GM23338 (cell line): ENCODE measurements around the gene LYSET. TPM values are rescaled to one million over a fixed set of nuclear protein-coding genes. Genes with fewer than 3 reads are reported as not detected.
"Not testable (repeated sequence)": the region's sequence is repeated elsewhere in the genome, so short reads cannot be mapped to it uniquely, and the experiment has no call there.

ENCODE experiments used
- ATAC-seq: fragments of 200-7000 bp; cut with Tn5 transposase; 3 replicates; pipeline ENCODE4 v1.9.1; 2020
- DNase-seq: peaks from one replicate; pipeline ENCODE4 v3.0.0-alpha.2; 2015; ENCODE audit warnings: low spot score
- H2AFZ ChIP-seq: fragments of 200-600 bp; sonication (generic); 2 replicates; pipeline ENCODE4 v1.8.0; 2016; ENCODE audit warnings: antibody characterized with exemption, mild to moderate bottlenecking, moderate library complexity
- H3F3A ChIP-seq: fragments of 200-600 bp; sonication (generic); replicated peaks from 2 replicates; pipeline ENCODE4 v1.8.0; 2017; ENCODE audit warnings: antibody characterized with exemption, mixed run types, low read depth
- H3K27ac ChIP-seq: fragments of 200-600 bp; sonication (generic); 2 replicates; pipeline ENCODE4 v1.6.1; 2016; ENCODE audit warnings: low read depth
- H3K27me3 ChIP-seq: fragments of 200-600 bp; sonication (generic); 2 replicates; pipeline ENCODE4 v1.8.0; 2016; ENCODE audit warnings: mild to moderate bottlenecking, mixed run types, moderate library complexity; ENCODE audit not compliant: insufficient read depth
- H3K36me3 ChIP-seq: fragments of 200-600 bp; sonication (generic); 2 replicates; pipeline ENCODE4 v1.8.0; 2016; ENCODE audit warnings: mild to moderate bottlenecking; ENCODE audit not compliant: insufficient read depth
- H3K4me1 ChIP-seq: fragments of 200-600 bp; sonication (generic); 2 replicates; pipeline ENCODE4 v1.8.0; 2016; ENCODE audit warnings: mild to moderate bottlenecking, moderate library complexity; ENCODE audit not compliant: insufficient read depth
- H3K4me2 ChIP-seq: fragments of 200-600 bp; sonication (generic); 2 replicates; pipeline ENCODE4 v1.7.1; 2017; ENCODE audit warnings: mixed run types
- H3K4me3 ChIP-seq: fragments of 200-600 bp; sonication (generic); 2 replicates; pipeline ENCODE4 v1.6.1; 2016; ENCODE audit warnings: mixed run types
- H3K79me2 ChIP-seq: fragments of 200-600 bp; sonication (generic); replicated peaks from 2 replicates; pipeline ENCODE4 v1.8.0; 2017; ENCODE audit warnings: mild to moderate bottlenecking; ENCODE audit not compliant: insufficient read depth
- H3K9me2 ChIP-seq: fragments of 200-600 bp; sonication (generic); 2 replicates; pipeline ENCODE4 v1.8.0; 2017; ENCODE audit not compliant: insufficient read depth
- H4K20me1 ChIP-seq: fragments of 200-600 bp; sonication (generic); replicated peaks from 2 replicates; pipeline ENCODE4 v1.8.0; 2017; ENCODE audit warnings: mild to moderate bottlenecking; ENCODE audit not compliant: insufficient read depth
- H3K27ac Mint-ChIP-seq: 2 replicates; pipeline ENCODE4 v1.8.0; 2020; ENCODE audit warnings: inconsistent platforms, mild to moderate bottlenecking, moderate library complexity, mixed read lengths
- H3K27me3 Mint-ChIP-seq: 3 replicates; pipeline ENCODE4 v1.8.0; 2022; ENCODE audit warnings: low read depth, mild to moderate bottlenecking, moderate library complexity, mixed read lengths, inconsistent platforms; ENCODE audit not compliant: insufficient read depth, poor library complexity
- H3K36me3 Mint-ChIP-seq: 3 replicates; pipeline ENCODE4 v1.8.0; 2021; ENCODE audit warnings: low read depth, mild to moderate bottlenecking, inconsistent platforms, moderate library complexity, mixed read lengths
- H3K4me1 Mint-ChIP-seq: 3 replicates; pipeline ENCODE4 v1.8.0; 2020; ENCODE audit warnings: mild to moderate bottlenecking, inconsistent platforms, mixed read lengths
- H3K4me3 Mint-ChIP-seq: 3 replicates; pipeline ENCODE4 v1.8.0; 2021; ENCODE audit warnings: moderate library complexity, mild to moderate bottlenecking, inconsistent platforms, mixed read lengths
- H3K9me3 Mint-ChIP-seq: 3 replicates; pipeline ENCODE4 v1.8.0; 2020; ENCODE audit warnings: moderate library complexity, mild to moderate bottlenecking, inconsistent platforms, mixed read lengths
- NANOG ChIP-seq: IDR thresholded peaks from 2 replicates; pipeline ENCODE4 v1.6.1; 2016; ENCODE audit warnings: antibody characterized with exemption, borderline replicate concordance
- POLR2AphosphoS5 ChIP-seq: IDR thresholded peaks from 2 replicates; pipeline ENCODE4 v1.6.1; 2016; ENCODE audit warnings: antibody characterized with exemption, low read depth
- ZNF114 ChIP-seq: fragments of 250-450 bp; sonication (Bioruptor Pico); IDR thresholded peaks from 2 replicates; pipeline ENCODE4 v1.5.0; 2020; ENCODE audit warnings: mild to moderate bottlenecking, moderate library complexity
- polyA plus RNA-seq: library from polyadenylated mRNA; unstranded; fragments of >200 nt; fragmentation: Nextera tagmentation; extraction: Ambion mirVana; gene quantifications from 2 replicates; pipeline ENCODE4 v1.2.1, GENCODE V29; 2016
- total RNA-seq: library from RNA; depleted of rRNA; stranded (reverse); fragments of >200 nt; shearing (Covaris generic); gene quantifications from 2 replicates; pipeline ENCODE4 v1.2.3, GENCODE V29; 2014
- TF ChIP-seq, protein P1 (sequence below), 2 experiments: fragments of 200-600 bp in 1 of 2; sonication (generic) in 1 of 2; conservative IDR thresholded peaks; 2 replicates each; pipeline versions ENCODE4 v1.5.1 to v1.6.1; 2016 to 2017; ENCODE audit warnings: antibody characterized with exemption in 2 of 2, low read depth in 2 of 2, mild to moderate bottlenecking in 2 of 2, moderate library complexity in 1 of 2

Gene LYSET
- total and polyA plus RNA-seq, 2 experiments from 2014 or later = 14.2 to 34.0 TPM

DNA sequence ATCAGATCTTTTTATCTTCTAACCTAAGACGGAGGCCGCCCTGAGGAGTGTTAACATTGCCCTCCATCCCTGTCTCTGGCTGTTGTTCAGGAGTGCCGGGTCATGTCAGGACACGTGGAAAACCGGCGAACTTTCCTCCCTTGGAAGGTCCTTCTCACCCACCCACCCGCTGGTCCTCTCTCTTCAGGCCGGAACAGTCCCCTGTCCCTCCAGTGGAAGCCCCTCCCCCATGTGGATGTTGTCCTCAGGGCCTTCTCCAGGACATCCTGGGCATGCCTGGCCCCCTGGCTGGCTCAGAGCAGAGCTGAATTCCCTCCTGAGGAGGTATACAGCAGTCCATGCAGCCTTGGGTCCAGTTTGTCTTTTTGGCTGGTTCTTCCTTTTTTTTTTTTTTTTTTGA, 49.1 kb upstream of the LYSET start:
- Mint-ChIP-seq H3K9me3 (no peaks in the 10 kb centered on the region), H3K27me3 (peaks cover 2% of the 10 kb centered on the region), H3K4me1 (peaks cover 5% of the 10 kb centered on the region; the same call in 2 of the 3 replicates), H3K27ac (no peak overlapping the region), H3K36me3 (no peaks in the 10 kb centered on the region), H3K4me3 (no peak overlapping the region)
- Histone ChIP-seq H3K4me1 (no peaks in the 10 kb centered on the region), H3K27ac (no peak overlapping the region), H3K36me3 (no peaks in the 10 kb centered on the region), H4K20me1 (no peaks in the 10 kb centered on the region), H3K79me2 (no peaks in the 10 kb centered on the region), H2AFZ (no peak overlapping the region), H3K4me2 (no peak overlapping the region), H3K9me2 (no peaks in the 10 kb centered on the region), H3F3A (no peaks in the 10 kb centered on the region), H3K4me3 (no peak overlapping the region), H3K27me3 (no peaks in the 10 kb centered on the region)
- no peak for DNase-seq
- ATAC-seq = no peak
- no peak for TF ChIP-seq NANOG
- no peak for TF ChIP-seq ZNF114
- TF ChIP-seq POLR2AphosphoS5 = no peak

DNA sequence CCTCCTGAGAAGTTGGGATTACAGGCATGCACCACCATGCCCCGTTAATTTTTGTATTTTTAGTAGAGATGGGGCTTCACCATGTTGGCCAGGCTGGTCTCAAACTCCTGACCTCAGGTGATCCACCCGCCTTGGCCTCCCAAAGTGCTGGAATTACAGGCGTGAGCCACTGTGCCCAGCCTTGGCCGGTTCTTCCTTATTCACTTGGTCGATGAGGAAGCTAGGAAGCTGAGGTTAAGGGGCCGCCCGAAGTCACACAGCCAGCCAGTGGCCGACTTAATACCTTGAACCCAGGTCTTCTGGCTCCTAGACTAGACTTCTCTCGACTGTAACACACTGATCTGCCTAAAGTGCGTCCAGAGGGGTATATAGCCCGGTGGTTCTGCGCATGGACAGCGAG, 48.6 kb upstream of the LYSET start:
- H3K4me1 Mint-ChIP-seq, H3K36me3 ChIP-seq, H3K9me2 ChIP-seq, DNase-seq, H3K27ac Mint-ChIP-seq, H4K20me1 ChIP-seq, H2AFZ ChIP-seq, H3F3A ChIP-seq, H3K27me3 Mint-ChIP-seq, H3K79me2 ChIP-seq, H3K36me3 Mint-ChIP-seq, H3K9me3 Mint-ChIP-seq, H3K4me1 ChIP-seq, H3K4me3 ChIP-seq, H3K27ac ChIP-seq, H3K4me2 ChIP-seq, ATAC-seq, H3K27me3 ChIP-seq, H3K4me3 Mint-ChIP-seq: not testable (repeated sequence)

DNA sequence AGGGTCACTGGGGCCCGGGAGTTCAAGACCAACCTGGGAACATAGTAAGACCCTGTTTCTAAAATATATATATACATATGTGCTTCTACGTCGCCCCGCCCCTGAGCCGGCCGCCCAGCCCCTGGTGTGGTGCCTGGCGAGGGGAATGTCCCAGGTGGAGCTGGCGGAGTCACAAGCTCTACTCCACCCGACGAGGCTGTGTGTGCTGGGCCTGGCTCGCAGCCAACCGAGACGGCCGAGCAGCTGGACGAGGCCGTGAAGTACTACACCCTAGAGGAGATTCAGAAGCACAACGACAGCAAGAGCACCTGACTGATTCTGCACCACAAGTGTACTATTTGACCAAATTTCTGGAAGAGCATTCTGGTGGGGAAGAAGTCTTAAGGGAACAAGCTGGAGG, 47.3 kb upstream of the LYSET start:
- no peaks in the 10 kb centered on the region for H3K27me3 ChIP-seq
- no peaks in the 10 kb centered on the region for H3K9me2 ChIP-seq
- no peaks in the 10 kb centered on the region for H4K20me1 ChIP-seq
- H3K9me3 Mint-ChIP-seq = no peaks in the 10 kb centered on the region
- peak; percentile 38 for DNase-seq
- H3K27ac ChIP-seq = no peak overlapping the region
- H3K36me3 Mint-ChIP-seq = no peaks in the 10 kb centered on the region
- H3K4me3 ChIP-seq = no peak overlapping the region
- ATAC-seq = peak; percentile 70
- no peaks in the 10 kb centered on the region for H3F3A ChIP-seq
- no peaks in the 10 kb centered on the region for H3K79me2 ChIP-seq
- no peak overlapping the region for H3K4me2 ChIP-seq
- no peak overlapping the region for H3K27ac Mint-ChIP-seq
- no peaks in the 10 kb centered on the region for H3K4me1 ChIP-seq
- H3K36me3 ChIP-seq = no peaks in the 10 kb centered on the region
- TF ChIP-seq, protein P1, sequence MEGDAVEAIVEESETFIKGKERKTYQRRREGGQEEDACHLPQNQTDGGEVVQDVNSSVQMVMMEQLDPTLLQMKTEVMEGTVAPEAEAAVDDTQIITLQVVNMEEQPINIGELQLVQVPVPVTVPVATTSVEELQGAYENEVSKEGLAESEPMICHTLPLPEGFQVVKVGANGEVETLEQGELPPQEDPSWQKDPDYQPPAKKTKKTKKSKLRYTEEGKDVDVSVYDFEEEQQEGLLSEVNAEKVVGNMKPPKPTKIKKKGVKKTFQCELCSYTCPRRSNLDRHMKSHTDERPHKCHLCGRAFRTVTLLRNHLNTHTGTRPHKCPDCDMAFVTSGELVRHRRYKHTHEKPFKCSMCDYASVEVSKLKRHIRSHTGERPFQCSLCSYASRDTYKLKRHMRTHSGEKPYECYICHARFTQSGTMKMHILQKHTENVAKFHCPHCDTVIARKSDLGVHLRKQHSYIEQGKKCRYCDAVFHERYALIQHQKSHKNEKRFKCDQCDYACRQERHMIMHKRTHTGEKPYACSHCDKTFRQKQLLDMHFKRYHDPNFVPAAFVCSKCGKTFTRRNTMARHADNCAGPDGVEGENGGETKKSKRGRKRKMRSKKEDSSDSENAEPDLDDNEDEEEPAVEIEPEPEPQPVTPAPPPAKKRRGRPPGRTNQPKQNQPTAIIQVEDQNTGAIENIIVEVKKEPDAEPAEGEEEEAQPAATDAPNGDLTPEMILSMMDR (conservative IDR thresholded peaks at IDR 0.05; ENCODE audit: low read depth in 2 of 2) = peak; percentile 12 to 41; a peak in 2 of 4 replicates
- no peak for TF ChIP-seq ZNF114
- no peak overlapping the region for H3K4me3 Mint-ChIP-seq
- H3K4me1 Mint-ChIP-seq = peaks cover 5% of the 10 kb centered on the region; the same call in 2 of the 3 replicates
- H2AFZ ChIP-seq = 0 out of 2 replicates have a peak overlapping the region, but pooled peaks have one; percentile 57
- peaks cover 2% of the 10 kb centered on the region for H3K27me3 Mint-ChIP-seq
